IPS-20b (cell line): Measurements from ENCODE around the gene PTPRN2.

Experiments used
- H3K27ac ChIP-seq: one replicate; pipeline ENCODE4 v1.5.1; 2013; ENCODE audit warnings: low read length
- H3K27me3 ChIP-seq: 2 replicates; pipeline ENCODE4 v1.6.1; 2013; ENCODE audit warnings: mild to moderate bottlenecking, low read length, inconsistent platforms; ENCODE audit not compliant: insufficient read depth
- H3K36me3 ChIP-seq: 2 replicates; pipeline ENCODE4 v1.6.1; 2013; ENCODE audit warnings: low read depth, mild to moderate bottlenecking, inconsistent platforms, low read length, moderate library complexity; ENCODE audit not compliant: insufficient read depth
- H3K4me1 ChIP-seq: 2 replicates; pipeline ENCODE4 v1.6.1; 2013; ENCODE audit warnings: mild to moderate bottlenecking, control low read depth, inconsistent platforms, low read length, moderate library complexity; ENCODE audit not compliant: insufficient read depth
- H3K4me3 ChIP-seq: 2 replicates; pipeline ENCODE4 v1.5.1; 2013; ENCODE audit warnings: mild to moderate bottlenecking, low read length, inconsistent platforms
- H3K9ac ChIP-seq: 2 replicates; pipeline ENCODE4 v1.6.1; 2013; ENCODE audit warnings: low read depth, mild to moderate bottlenecking, inconsistent platforms, low read length, moderate library complexity
- H3K9me3 ChIP-seq: 2 replicates; pipeline ENCODE4 v1.6.1; 2013; ENCODE audit warnings: mild to moderate bottlenecking, low read depth, low read length, inconsistent platforms; ENCODE audit not compliant: insufficient read depth

Gene PTPRN2

DNA sequence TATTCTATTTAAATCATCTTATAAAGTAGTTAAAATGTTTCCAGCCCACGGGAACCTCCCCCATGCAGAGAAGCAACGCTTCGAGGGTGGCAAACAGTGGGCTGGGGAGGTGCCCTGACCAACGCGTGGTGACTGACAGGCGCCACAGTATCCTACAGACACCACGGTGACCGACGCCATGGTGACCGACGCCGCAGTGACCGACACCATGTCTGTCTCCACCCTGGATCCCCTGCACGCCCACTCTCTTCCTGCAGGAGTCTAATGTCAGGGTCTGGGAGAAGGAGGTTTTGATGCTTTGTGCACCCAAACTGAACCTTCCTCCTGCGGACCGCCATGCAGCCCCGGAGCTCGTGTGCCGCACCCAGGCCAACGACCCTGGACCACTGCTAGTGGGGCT, 464.4 kb downstream of the PTPRN2 start:
- H3K9me3 ChIP-seq = peaks cover 93% of the 10 kb centered on the region
- H3K4me3 ChIP-seq = no peak overlapping the region
- H3K27ac ChIP-seq = no peak overlapping the region
- H3K9ac ChIP-seq = no peak overlapping the region
- no peaks in the 10 kb centered on the region for H3K27me3 ChIP-seq
- H3K36me3 ChIP-seq = no peaks in the 10 kb centered on the region
- no peaks in the 10 kb centered on the region for H3K4me1 ChIP-seq

DNA sequence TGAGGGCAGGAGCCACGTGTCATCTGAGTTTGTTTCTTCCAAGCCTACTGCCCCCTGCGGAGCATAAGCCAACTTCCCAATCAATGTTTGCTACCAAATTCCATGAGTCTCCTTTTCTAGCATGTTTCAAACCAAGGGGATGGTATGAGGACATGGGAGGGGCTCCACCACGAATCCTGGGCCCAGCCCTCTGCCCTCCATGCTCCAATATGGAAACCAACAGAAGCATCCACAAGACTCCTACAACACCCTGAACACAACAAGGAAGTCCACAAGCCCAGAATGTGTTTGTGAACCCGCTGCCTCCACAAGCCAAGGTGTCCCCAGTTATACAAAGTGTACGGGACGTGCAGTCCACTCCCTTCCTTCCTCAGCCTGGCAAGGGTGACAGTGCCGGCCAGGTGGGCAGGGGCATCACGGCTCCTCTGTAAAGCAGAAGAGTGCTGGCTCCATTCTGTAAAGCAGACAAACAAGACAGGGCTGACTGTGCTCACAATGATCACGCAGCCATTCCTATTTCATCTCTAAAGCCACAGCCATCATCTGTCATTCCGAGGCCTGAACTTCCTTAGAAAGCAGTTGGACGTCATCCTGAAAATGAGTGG, 466.1 kb downstream of the PTPRN2 start:
- H3K9me3 ChIP-seq = peaks cover 93% of the 10 kb centered on the region
- H3K36me3 ChIP-seq = no peaks in the 10 kb centered on the region
- no peak overlapping the region for H3K4me3 ChIP-seq
- H3K4me1 ChIP-seq = no peaks in the 10 kb centered on the region
- no peak overlapping the region for H3K27ac ChIP-seq
- no peaks in the 10 kb centered on the region for H3K27me3 ChIP-seq
- no peak overlapping the region for H3K9ac ChIP-seq

DNA sequence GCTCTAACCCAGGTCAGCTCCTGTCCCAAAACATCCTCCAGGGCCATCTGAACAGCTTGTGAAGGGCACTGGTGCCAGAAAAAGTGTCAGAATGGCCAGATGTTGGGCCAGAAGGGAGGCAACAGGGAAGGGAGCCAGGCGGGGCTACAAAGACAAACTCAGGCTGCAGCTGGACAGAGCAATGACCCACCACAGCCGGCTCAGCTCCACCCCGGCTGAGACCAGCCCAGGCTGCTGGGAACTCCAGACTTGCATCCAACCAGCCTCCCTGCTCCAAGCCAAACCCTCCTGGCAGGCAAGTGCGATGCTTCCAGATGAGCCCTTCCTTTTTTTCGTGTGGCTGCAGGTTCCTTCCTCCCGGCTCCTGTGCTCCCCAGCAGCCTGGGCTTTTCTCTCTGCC, 466.9 kb downstream of the PTPRN2 start:
- Histone ChIP-seq H3K9ac (no peak overlapping the region), H3K27me3 (no peaks in the 10 kb centered on the region), H3K36me3 (no peaks in the 10 kb centered on the region), H3K4me3 (no peak overlapping the region), H3K9me3 (peaks cover 100% of the 10 kb centered on the region), H3K27ac (no peak overlapping the region), H3K4me1 (no peaks in the 10 kb centered on the region)

DNA sequence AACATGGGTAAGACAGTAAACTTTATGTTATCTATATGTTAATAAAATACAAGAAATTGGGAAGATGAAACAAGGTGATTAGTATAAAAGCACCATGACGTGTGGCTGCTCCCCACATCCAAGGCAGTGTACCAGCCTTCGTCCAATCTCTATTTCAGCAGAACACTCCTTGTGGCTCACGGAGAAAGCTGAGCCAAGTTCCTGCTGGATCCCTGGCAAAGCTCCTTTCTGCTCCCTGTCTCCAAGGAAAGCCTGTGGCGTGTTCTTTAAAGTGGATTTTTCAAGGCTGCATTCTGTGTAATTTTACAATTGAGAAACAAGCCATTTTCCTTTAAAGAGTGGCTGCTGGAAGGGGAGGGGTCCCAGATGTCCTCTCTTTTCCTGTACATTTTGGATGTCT, 467.3 kb downstream of the PTPRN2 start:
- no peak overlapping the region for H3K4me3 ChIP-seq
- H3K27me3 ChIP-seq = no peaks in the 10 kb centered on the region
- H3K9ac ChIP-seq = no peak overlapping the region
- no peaks in the 10 kb centered on the region for H3K36me3 ChIP-seq
- peaks cover 100% of the 10 kb centered on the region for H3K9me3 ChIP-seq
- no peaks in the 10 kb centered on the region for H3K4me1 ChIP-seq
- H3K27ac ChIP-seq = no peak overlapping the region

DNA sequence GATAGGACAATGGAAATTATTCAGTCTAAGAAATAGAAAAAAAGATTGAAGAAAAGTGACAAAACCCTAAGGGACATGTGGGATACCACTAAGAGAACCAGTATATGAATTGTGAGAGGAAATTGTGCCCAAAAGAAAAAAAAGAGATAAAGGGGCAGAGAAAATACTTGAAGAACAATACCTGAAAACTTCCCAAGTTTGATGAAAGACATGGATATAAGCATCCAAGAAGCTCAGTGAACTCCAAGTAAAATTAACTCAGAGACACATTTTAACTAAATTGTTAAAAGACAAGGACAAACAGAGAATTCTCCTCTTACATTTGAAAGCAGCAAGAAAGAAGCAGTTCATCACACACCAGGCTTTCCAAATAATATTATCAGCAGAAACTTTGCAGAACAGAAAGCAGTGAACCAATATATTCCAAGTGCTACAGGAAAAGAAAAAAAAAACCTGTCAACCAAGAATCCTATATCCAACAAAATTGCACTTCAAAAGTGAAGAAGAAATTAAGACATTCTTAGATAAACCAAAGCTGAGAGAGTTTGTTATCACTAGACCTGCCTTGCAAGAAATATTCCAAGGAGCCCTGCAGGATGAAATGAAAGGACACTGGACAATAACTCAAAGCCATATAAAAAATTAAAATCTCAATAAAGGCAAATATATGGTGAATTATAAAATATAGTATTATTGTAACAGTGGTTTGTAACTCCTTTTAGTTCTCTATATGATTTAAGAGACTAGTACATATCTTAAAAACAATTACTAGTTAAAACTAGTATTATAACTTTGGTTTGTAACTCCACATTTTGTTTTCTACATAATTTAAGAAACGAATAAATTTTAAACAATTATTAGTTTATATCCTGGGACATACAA, 470.0 kb downstream of the PTPRN2 start:
- Histone ChIP-seq H3K27me3 (no peaks in the 10 kb centered on the region), H3K27ac (no peak overlapping the region), H3K4me1 (no peaks in the 10 kb centered on the region), H3K4me3 (no peak overlapping the region), H3K36me3 (no peaks in the 10 kb centered on the region), H3K9ac (no peak overlapping the region), H3K9me3 (peaks cover 100% of the 10 kb centered on the region)

DNA sequence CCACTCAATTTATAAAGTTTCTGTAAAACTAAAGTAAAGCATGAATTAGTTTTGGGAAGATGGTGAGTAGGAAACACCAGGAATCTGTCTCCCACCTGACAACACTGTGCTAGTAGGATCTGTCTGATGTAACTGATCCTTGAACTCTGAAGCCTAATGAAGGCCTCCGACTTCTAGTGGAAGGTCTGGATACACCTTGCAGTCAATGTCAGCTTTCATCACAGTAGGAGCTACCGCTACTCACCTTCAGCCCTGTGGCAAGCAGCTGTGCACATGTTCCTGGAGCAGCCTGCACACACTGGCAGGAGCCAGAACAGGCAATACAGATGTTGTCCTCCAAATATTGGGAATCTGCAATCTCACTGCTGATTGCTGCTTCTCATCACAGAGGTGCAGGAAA, 471.4 kb downstream of the PTPRN2 start:
- Histone ChIP-seq H3K9me3 (peaks cover 100% of the 10 kb centered on the region), H3K4me1 (no peaks in the 10 kb centered on the region), H3K27me3 (no peaks in the 10 kb centered on the region), H3K27ac (no peak overlapping the region), H3K9ac (no peak overlapping the region), H3K36me3 (no peaks in the 10 kb centered on the region), H3K4me3 (no peak overlapping the region)

DNA sequence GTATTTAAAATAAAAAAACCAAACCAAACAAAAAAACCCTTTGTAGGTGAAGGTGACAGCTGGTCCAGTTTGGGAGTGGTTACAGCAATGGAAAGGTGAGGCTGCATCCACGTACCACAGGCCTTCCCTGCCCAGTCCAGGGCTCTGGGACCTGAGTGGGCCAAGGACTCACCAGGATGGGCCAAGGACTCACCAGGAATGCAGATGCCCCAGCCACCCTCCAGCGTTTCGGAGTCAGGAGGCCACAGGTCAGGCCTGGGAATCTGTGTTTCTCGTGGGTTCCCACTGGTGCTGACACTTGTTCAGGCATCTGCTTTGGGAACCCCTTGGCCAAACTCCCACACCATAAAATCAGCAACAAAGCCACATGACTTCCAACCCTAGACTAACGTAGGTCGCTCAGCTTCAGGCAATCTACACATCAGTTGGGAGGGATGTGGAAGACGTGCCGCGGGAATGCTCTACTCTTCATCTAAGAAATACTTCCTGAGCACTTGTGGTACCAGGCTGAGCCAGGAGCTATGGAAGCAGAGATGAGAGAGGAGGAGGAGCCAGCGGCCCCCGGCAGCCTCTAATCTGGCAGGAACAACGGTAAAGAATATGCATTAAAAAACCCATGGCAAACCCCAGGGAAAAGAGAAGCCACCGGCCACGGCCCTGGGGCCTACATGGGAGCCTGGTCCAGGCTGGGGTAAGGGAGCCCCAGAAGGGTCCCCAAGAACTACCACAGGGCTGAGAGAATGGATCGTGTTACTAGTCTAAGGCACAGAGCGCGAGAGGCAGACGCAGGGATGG, 473.4 kb downstream of the PTPRN2 start:
- H3K27ac ChIP-seq = no peak overlapping the region
- H3K36me3 ChIP-seq = no peaks in the 10 kb centered on the region
- H3K27me3 ChIP-seq = no peaks in the 10 kb centered on the region
- no peak overlapping the region for H3K9ac ChIP-seq
- no peak overlapping the region for H3K4me3 ChIP-seq
- H3K4me1 ChIP-seq = no peaks in the 10 kb centered on the region
- peaks cover 100% of the 10 kb centered on the region for H3K9me3 ChIP-seq

DNA sequence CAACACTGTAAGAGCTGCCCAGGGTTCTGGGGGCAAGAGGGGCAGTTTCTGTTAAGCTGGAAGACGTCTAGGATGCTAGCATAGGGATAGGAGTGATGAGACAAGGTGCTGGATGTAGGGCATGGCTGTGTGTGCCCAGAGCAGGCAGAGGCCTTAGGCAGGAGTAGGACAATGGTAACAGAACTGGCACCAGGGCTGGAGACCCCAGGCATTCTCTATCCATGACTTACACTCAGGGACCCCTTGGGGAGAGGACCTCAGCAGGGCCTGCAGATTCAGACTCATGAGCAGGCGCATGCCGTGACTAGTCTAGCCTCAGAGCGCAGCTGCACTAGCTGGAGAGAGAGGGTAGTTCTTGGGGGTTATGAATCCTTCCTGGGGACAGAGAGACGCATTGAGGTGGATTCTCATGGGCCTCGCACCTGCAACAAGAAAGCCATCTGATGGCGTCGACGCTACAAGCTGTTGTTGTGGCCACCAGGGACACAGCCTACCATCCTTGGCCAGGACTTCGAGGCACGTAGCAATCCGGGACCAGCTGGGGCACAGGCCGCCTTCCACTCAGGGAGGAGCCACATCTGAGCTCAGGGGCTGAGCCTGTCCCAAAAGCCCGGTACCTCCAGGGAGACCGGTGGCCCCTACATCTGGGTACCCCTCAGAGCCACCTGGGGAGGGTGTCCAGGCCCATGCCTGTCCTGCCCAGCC, 474.1 kb downstream of the PTPRN2 start:
- no peak overlapping the region for H3K4me3 ChIP-seq
- H3K9me3 ChIP-seq = peaks cover 100% of the 10 kb centered on the region

DNA sequence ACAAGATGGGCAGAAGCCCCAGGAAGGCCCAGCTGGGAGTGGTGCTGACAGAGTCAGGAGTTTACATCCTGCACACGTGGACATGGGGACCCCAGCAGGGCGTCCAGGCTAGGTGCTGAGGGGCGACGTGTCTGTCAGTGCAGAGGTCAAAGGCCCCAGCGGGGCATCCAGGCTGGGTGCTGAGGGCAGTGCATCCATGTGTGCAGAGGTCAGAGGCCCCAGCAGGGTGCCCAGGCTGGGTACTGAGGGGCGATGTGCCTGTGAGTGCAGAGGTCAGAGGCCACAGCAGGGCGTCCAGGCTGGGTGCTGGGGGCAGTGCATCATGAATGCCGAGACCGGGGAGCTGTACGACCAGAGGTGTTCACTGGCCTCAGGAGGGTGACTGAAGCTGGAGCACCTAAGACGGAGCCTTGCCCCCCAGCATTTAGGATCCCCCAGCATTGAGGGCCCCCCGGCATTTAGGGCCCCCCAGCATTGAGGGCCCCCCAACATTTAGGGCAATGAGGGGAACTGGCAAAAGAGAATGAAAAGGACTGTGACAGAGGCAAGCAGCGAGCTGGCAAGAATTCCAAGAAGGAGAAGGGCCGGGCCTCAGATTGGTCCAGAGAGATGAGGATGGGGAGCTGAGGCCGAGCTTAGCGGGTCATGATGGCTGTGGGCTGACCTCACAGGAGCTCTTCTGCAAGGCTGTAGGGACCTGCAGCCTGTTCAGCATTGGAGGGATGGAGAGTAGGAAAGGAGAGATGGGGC, 474.9 kb downstream of the PTPRN2 start:
- H3K4me3 ChIP-seq = no peak overlapping the region
- no peaks in the 10 kb centered on the region for H3K4me1 ChIP-seq
- H3K27ac ChIP-seq = no peak overlapping the region
- H3K27me3 ChIP-seq = no peaks in the 10 kb centered on the region
- H3K36me3 ChIP-seq = no peaks in the 10 kb centered on the region
- no peak overlapping the region for H3K9ac ChIP-seq
- H3K9me3 ChIP-seq = peaks cover 100% of the 10 kb centered on the region

More for the DNA sequence above, 474.1 kb downstream of the PTPRN2 start:
- H3K27me3 ChIP-seq = no peaks in the 10 kb centered on the region
- H3K4me1 ChIP-seq = no peaks in the 10 kb centered on the region
- H3K9ac ChIP-seq = no peak overlapping the region
- no peak overlapping the region for H3K27ac ChIP-seq
- no peaks in the 10 kb centered on the region for H3K36me3 ChIP-seq

DNA sequence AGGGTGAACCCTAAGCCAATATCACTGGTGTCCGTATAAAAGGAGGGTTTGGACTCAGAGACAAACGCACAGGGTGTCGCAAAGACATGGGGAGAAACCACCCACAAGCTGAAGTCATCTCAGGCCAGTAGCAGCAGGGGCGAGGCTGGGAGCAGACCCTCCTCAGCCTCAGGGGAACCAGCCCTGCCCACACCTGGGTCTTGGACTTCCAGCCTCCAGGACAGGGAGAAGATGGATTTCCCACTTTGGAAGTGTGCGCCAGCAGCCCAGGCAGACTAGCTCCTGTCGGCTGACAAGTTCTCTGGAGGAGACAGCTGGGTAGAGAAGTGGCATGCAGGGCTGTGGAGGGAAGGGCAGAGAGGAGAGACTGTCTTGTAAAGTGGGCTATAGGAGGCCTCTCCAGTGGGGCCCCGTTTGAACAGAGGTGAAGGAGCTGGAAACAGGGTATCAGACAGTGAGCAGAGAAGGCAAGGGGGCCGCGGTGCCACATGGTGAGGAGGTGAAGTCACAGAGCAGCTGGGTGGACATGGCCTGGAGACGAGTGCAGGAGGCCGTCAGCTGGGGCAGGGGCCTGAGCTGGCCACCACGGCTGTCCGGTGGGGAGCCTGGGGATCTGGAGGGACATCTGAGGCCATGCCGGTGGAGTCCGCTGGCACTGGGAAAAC, 475.6 kb downstream of the PTPRN2 start:
- no peak overlapping the region for H3K4me3 ChIP-seq
- H3K9ac ChIP-seq = no peak overlapping the region
- no peak overlapping the region for H3K27ac ChIP-seq
- H3K36me3 ChIP-seq = no peaks in the 10 kb centered on the region
- H3K9me3 ChIP-seq = peaks cover 100% of the 10 kb centered on the region
- no peaks in the 10 kb centered on the region for H3K4me1 ChIP-seq
- no peaks in the 10 kb centered on the region for H3K27me3 ChIP-seq
